GM13977 (cell line): Measurements from ENCODE around the gene POLR2B.
A peak's percentile ranks its signal among the peaks of the same experiment; 100 is the strongest.

Experiments
- DNase-seq: peaks from one replicate; pipeline ENCODE4 v3.0.0; 2012; ENCODE audit warnings: low spot score
- in situ Hi-C: fragments of 300-500 bp; cut with MboI; formaldehyde crosslinking; loops from one replicate; pipeline ENCODE4 v1.12.0; 2022; ENCODE audit warnings: low sequenced_read_pairs, low pct_unique_long_range_greater_than_20kb, mixed read lengths, inconsistent platforms; ENCODE audit not compliant: unreplicated experiment
- TF ChIP-seq, protein P1 (sequence below): IDR thresholded peaks from 2 replicates; pipeline ENCODE4 v1.5.1; 2012; ENCODE audit warnings: mild to moderate bottlenecking, control low read depth; ENCODE audit not compliant: insufficient read depth; ENCODE audit errors: extremely low read depth, missing control alignments

Gene POLR2B

DNA sequence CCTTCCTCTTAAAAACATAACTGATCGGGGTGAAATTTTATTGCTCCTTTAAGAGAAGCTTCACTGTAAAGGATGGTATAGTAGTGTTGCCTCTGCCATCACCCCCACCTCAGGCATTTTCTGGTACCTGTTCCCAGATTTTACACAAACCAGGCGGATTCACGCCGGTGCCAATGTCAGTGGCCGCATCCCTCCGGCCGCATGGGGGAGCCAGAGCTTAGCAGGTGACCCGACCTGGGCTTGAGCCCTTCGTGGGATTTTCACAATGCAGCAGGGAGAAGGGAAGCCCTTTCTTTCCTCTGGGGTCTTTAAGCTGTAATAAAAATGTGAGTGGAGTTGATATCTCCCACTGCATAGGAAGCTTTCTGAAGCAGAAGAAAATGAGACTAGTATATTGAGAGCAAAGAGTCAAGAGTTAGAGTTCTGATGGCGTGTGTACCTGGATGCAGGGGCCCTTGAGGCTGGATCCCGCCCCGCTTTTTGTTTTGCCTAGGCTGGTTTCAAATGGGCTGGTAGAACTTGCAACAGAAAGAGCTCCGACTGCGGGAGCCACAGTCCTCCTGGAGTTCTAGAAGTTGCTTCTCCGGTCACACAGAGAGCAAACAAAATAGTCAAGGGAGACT lies 59.4 kb downstream of the POLR2B start:
- in situ Hi-C loops, result no loop called here
- peak; percentile 22 for DNase-seq

DNA sequence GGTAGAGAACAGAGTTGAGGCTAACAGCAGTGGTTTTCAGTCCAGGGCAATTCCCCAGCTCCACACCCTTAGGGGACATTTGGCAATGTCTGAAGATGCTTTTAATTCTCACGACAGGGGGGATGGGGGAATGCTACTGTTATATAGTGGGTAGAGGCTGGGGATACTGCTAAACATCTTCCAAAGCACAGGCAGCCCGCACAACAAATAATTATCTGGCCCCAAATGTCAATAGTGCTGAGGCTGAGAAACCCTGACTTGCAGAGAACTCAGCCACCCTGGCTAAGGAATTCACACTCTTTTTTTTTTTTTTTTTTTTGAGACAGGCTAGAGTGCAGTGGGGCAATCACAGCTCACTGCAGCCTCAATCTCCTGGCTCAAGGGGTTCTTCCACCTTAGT lies 60.6 kb downstream of the POLR2B start:
- DNase-seq, result no peak
- in situ Hi-C loops, result no loop called here
- TF ChIP-seq, protein P1, sequence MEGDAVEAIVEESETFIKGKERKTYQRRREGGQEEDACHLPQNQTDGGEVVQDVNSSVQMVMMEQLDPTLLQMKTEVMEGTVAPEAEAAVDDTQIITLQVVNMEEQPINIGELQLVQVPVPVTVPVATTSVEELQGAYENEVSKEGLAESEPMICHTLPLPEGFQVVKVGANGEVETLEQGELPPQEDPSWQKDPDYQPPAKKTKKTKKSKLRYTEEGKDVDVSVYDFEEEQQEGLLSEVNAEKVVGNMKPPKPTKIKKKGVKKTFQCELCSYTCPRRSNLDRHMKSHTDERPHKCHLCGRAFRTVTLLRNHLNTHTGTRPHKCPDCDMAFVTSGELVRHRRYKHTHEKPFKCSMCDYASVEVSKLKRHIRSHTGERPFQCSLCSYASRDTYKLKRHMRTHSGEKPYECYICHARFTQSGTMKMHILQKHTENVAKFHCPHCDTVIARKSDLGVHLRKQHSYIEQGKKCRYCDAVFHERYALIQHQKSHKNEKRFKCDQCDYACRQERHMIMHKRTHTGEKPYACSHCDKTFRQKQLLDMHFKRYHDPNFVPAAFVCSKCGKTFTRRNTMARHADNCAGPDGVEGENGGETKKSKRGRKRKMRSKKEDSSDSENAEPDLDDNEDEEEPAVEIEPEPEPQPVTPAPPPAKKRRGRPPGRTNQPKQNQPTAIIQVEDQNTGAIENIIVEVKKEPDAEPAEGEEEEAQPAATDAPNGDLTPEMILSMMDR, result no peak

More for the DNA sequence above, 59.4 kb downstream of the POLR2B start:
- TF ChIP-seq, protein P1, result peak; percentile 83

DNA sequence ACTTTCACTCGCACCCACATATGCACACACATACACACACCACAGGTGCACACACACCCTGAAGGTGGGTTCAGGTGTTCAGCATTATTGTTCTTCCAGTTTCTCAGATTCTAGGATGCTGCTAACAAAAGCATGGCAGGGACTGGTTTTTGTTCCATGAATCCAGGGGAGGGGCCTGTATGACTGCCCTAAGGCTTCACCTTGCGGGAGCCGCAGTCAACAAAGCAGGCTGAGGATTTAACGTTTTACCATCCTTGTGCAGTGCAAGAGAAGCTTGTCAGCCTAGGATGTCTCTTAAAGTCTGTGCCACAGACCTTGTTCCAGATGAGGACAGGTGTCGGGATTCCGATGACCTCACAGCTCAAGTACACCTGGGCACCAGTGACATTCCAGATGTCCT lies 61.8 kb downstream of the POLR2B start:
- TF ChIP-seq, protein P1, result no peak
- no peak for DNase-seq
- in situ Hi-C loops, result no loop called here

- DNase-seq, result no peak
- TF ChIP-seq, protein P1, result no peak
- in situ Hi-C loops, result no loop called here
These were observed 62.3 kb downstream of the POLR2B start for GRCh38 chr4:57041020-57041419.

- TF ChIP-seq, protein P1, result no peak
- in situ Hi-C loops, result no loop called here
- DNase-seq, result no peak
These were observed 64.0 kb downstream of the POLR2B start for GRCh38 chr4:57042711-57043169.

- TF ChIP-seq, protein P1, result no peak
These were observed 64.9 kb downstream of the POLR2B start for GRCh38 chr4:57043347-57044251.

More at GRCh38 chr4:57043347-57044251, 64.9 kb downstream of the POLR2B start:
- in situ Hi-C loops, result no loop called here
- no peak for DNase-seq
